IPS-18c (cell line): ENCODE measurements around the gene SIRT5.

Experiments used
- H3K4me3 ChIP-seq: 2 replicates; pipeline ENCODE4 v1.7.0; 2013; ENCODE audit warnings: low read depth, mild to moderate bottlenecking, low read length, moderate library complexity; ENCODE audit not compliant: insufficient read depth
- H3K9me3 ChIP-seq: one replicate; pipeline ENCODE4 v1.6.1; 2013; ENCODE audit warnings: mild to moderate bottlenecking, low read length, moderate library complexity; ENCODE audit not compliant: control insufficient read depth, insufficient read depth

The SIRT5 gene

GRCh38 chr6:13572951-13573654, 1.3 kb upstream of the SIRT5 start:
- Histone ChIP-seq H3K9me3 (no peaks in the 10 kb centered on the region), H3K4me3 (peak overlapping the region; percentile 85; the same call in 1 of the 2 replicates)

DNA sequence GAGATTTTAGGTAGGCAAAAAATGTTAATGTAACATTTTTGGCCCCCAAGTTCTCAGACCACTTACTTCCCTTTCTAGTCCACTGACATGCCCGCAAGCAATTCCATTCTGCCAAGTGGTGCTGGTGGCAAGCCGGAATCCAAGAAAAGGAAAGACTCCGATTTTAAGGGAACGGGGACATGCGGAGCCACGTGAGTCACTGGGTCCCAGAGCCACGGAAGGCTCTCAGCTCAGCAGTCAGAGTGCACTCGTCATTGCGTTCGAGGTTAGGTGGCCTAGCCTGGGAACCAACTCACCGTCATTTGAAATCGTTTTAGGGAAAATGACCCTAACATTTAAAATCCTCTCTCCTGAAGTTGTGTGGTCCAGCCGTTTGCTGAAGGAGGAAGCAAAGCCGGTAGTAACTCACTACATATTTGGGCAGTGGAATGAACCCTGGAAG, 711 bp upstream of the SIRT5 start:
- no peaks in the 10 kb centered on the region for H3K9me3 ChIP-seq
- H3K4me3 ChIP-seq = peak overlapping the region; percentile 85

GRCh38 chr6:13574149-13574570, 241 bp upstream of the SIRT5 start:
- Histone ChIP-seq H3K9me3 (no peaks in the 10 kb centered on the region), H3K4me3 (peak overlapping the region; percentile 85)

DNA sequence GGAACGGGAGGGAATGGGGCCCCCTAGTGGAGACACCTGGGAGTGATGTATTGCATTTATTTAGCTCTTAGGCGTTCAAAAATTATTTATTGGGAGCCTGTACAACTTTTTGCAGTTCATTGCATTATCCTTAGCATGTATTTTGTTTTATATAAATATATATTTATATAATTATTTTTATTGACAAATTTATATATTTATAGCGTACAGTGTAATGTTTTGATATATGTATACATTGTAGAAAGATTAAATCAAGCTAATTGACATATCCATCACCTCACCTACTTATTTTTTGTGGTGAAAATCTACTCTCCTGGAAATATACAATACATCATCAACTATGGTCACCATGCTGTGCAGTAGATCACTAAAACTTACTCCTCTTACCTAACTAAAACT, 975 bp downstream of the SIRT5 start:
- Histone ChIP-seq H3K9me3 (no peaks in the 10 kb centered on the region), H3K4me3 (peak overlapping the region; percentile 85; the same call in 1 of the 2 replicates)

DNA sequence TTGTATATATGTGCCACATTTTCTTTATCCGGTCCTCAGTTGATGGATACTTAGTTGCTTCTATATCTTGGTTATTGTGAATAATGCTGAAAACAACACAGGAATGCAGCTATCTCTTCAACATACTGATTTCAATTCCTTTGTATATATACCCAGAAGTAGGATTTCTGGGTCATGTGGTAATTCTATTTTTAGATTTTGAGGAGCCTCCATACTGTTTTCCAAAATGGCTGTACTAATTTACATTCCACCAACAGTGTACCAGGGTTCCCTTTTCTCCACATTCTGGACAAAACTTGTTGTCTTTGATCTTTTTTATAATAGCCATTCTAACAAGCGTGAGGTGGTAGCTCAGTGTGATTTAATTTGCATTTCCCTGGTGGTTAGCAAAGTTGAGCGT, 1.6 kb downstream of the SIRT5 start:
- Histone ChIP-seq H3K4me3 (no peak overlapping the region), H3K9me3 (no peaks in the 10 kb centered on the region)

DNA sequence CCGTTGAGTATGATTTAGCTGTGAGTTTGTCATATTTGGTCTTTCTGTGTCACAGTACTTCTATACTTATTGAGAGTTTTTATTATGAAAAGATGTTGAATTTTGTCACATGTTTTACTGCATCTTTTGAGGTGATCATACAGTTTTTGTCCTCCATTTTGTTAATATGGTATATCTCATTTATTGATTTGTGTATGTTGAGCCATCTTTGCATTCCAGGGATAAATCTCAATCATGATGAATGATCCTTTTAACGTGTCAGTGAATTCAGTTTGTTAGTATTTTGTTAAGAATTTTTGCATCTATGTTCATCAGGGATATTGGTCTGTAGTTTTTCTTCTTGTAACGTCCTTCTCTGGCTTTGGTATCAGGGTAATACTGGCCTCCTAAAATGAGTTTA, 3.5 kb downstream of the SIRT5 start:
- Histone ChIP-seq H3K9me3 (no peaks in the 10 kb centered on the region), H3K4me3 (no peak overlapping the region)

- no peak overlapping the region for H3K4me3 ChIP-seq
- no peaks in the 10 kb centered on the region for H3K9me3 ChIP-seq
These were observed 5.5 kb downstream of the SIRT5 start for GRCh38 chr6:13579911-13580310.

DNA sequence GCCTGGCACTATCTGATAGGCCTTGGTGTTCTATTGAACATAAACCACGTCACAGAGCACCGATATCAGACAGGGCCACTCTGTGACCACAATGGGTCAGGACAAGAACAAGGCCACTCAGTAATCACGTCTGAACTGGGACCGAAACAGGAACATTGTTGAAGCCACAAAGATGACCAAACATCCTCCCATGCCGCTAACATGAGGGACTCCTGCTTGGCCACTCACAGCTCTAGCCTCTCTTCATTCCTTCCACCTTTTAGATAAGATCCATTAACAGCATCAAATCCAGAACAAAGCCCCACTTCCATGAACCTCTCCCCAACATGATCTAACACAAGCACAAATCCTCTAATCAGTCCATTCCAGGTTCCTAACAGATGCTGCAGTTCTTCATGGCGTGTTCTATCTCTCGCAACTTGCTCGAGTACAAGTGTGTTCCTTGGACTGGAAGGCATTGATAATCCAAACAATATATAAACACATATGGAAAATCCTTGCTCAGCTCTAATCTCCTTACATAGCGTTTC, 7.4 kb downstream of the SIRT5 start:
- Histone ChIP-seq H3K4me3 (no peak overlapping the region), H3K9me3 (no peaks in the 10 kb centered on the region)

GRCh38 chr6:13586603-13587542, 12.5 kb downstream of the SIRT5 start:
- Histone ChIP-seq H3K9me3 (no peaks in the 10 kb centered on the region), H3K4me3 (no peak overlapping the region)

GRCh38 chr6:13589801-13590200, 15.4 kb downstream of the SIRT5 start:
- H3K4me3 ChIP-seq = no peak overlapping the region

GRCh38 chr6:13590574-13591153, 16.3 kb downstream of the SIRT5 start:
- no peak overlapping the region for H3K4me3 ChIP-seq
- H3K9me3 ChIP-seq = peaks cover 2% of the 10 kb centered on the region

More at GRCh38 chr6:13589801-13590200, 15.4 kb downstream of the SIRT5 start:
- H3K9me3 ChIP-seq = peaks cover 2% of the 10 kb centered on the region

DNA sequence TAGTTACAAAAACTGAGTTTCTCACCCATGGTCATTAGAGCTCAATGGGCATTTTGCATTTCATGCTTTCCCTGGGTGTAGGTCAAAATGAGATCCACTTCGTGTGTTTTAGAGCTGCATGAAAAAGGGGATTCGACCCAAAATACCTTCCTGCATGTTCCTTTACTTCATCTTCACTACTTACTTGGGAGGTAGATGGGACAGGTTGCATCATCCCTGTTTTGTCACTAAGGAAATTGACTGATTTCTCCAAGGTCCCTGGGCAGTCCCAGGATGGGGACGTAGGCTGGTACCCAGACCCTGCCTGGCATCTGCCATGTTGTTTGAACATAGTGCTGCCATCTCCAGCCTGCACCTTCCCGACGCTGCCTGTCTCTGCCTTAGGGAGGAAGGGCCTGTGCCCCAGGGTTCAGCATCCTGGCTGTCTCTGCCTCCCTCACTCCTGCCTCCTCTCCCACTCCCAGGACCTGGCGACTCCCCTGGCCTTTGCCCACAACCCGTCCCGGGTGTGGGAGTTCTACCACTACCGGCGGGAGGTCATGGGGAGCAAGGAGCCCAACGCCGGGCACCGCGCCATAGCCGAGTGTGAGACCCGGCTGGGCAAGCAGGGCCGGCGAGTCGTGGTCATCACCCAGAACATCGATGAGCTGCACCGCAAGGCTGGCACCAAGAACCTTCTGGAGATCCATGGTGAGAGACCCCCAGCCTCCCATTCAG, 17.0 kb downstream of the SIRT5 start:
- H3K9me3 ChIP-seq = peaks cover 2% of the 10 kb centered on the region
- H3K4me3 ChIP-seq = no peak overlapping the region

DNA sequence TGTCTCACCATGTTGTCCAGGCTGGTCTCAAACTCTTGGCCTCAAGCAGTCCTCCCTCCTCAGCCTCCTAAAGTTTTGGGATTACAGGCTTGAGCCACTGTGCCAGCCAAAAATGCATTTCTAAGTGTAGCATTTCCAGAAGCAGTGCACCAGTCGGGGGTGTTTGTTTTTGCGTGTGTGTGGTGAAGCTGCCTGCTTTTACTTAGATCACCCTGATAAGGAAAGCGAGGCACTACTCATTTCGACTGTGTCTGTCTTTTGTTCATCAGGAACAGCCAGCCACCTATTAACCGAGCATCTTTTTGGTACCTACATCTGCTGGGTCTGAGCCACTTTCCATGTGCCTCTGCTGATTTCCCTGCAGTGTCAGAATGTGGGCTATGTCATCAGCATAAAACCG, 18.7 kb downstream of the SIRT5 start:
- H3K9me3 ChIP-seq = peaks cover 2% of the 10 kb centered on the region

GRCh38 chr6:13593720-13594119, 19.3 kb downstream of the SIRT5 start:
- peaks cover 2% of the 10 kb centered on the region for H3K9me3 ChIP-seq
- no peak overlapping the region for H3K4me3 ChIP-seq

More for the DNA sequence above, 18.7 kb downstream of the SIRT5 start:
- H3K4me3 ChIP-seq = no peak overlapping the region

DNA sequence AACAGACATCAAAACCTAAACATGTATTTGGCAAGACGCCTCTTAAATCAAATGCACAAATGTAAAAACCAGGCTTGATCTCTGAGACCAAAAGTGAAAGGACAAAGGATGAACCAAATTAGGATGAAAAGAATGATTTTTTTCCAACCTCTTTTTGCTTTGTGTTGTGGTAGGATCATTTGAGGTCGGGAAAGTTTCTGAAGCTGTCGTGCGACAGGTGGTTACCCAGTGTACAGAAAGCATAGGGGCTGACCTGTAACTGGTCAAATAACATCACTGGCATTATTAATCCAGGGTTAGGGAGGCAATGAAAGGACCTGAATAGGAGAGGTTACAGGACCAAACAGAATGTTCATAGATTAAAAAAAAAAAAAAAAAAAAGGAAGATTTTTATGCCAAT, 22.7 kb downstream of the SIRT5 start:
- Histone ChIP-seq H3K9me3 (peaks cover 2% of the 10 kb centered on the region), H3K4me3 (no peak overlapping the region)

GRCh38 chr6:13600036-13600435, 25.6 kb downstream of the SIRT5 start:
- no peaks in the 10 kb centered on the region for H3K9me3 ChIP-seq
- H3K4me3 ChIP-seq = no peak overlapping the region

- H3K9me3 ChIP-seq = no peaks in the 10 kb centered on the region
These were observed 29.7 kb downstream of the SIRT5 start for GRCh38 chr6:13604135-13604534.

More at GRCh38 chr6:13604135-13604534, 29.7 kb downstream of the SIRT5 start:
- H3K4me3 ChIP-seq = no peak overlapping the region
